GOT3 (cell line): ENCODE data around the gene NFKBIB.
"Not testable (repeated sequence)": the region's sequence is repeated elsewhere in the genome, so short reads cannot be mapped to it uniquely, and the experiment has no call there.

ENCODE experiments used
- DNase-seq: peaks from one replicate; lab custom pipeline; 2025; ENCODE audit warnings: mixed read lengths; lab: John Stamatoyannopoulos, UW

The NFKBIB gene

DNA sequence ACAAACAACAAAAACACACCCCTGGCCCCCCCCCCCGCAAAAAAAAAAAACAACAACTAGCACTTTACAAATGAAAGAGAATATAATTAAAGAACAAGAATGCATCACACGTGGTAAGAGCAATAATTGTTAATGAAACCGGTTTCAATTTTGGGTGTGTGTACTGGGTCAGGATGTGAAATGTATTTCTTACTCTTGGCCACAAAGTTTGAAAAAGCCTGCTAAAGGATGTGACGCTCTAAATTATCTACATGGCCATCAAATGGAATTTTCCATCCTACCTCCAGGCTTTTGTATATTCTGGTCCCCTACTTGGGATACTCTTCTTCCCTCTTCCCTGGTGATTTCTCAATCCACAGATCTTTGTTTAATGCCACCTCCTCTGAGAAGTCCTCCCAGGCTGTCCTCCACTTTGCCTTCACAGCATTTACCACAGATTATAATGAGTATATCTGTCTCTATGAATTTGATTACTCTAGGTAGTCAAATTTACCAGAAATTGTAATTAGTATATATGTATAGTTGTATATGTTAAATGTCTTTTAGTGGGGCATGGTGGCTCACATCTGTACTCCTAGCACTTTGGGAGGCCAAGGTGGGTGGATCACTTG lies 28.7 kb downstream of the NFKBIB start:
- no peak for DNase-seq

DNA sequence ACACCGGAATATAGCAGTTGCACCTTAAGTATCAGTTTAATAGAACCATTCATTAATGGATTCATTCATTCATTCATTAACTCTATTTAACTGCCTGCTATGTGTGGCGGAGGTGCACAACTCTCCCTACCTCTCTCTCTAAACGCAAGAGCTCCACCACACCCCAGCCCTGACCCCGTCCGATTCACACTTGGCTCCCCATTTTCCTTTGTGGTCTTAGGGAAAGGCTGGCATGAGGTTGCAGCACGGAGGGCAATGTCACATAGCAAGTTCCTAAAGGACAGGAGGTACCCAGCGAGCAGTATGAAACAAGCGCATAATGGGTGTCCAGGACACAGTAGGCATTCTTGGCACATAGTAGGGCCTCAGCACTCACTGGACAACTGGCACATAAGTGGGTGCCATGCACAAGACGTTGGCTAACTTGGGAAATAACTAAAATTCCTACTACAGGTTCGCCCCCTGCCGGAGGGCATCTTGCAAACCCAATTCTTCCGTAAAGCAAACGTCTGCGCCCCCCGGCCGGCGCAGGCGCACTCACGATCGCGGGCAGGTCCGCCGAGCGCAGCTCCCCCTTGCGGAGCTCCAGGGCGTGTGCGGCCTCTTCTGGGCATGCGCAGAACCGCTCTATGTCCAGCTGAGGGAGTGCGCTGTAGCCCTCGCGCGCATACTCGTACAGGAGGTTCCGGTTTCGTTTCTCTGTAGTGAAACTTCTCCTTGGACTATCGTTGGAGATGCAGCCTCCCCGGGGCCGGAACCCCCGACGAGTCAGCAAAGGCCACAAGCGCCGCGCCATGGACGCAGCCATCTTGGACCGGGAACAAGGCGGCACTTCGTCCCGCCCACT lies 30.4 kb downstream of the NFKBIB start, which contains the start of gene SARS2:
Gene SARS2, minus strand, starts transcription at position 835 of the 847 bp plus-strand sequence. Its CDS starts 27 bp downstream, at position 808.
- peak; percentile 96 for DNase-seq

GRCh38 chr19:38930776-38931520 lies 31.2 kb downstream of the NFKBIB start, which contains the start of gene MRPS12:
Gene MRPS12 (plus strand): TSS chr19:38930944. CDS start chr19:38931295, 351 bp downstream.
- peak; percentile 96 for DNase-seq

DNA sequence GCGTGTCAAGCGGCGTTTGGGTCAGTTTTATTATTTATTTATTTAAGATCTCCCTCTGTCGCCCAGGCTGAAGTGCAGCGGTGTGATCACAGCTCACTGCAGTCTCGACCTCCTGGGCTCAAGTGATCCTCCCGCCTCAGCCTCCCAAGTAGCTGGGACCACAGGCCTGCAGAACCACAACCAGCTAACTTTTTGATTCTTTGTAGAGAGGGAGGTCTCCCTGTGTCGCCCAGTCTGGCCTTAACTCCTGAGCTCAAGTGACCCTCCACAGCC lies 31.7 kb downstream of the NFKBIB start:
- DNase-seq: no peak

DNA sequence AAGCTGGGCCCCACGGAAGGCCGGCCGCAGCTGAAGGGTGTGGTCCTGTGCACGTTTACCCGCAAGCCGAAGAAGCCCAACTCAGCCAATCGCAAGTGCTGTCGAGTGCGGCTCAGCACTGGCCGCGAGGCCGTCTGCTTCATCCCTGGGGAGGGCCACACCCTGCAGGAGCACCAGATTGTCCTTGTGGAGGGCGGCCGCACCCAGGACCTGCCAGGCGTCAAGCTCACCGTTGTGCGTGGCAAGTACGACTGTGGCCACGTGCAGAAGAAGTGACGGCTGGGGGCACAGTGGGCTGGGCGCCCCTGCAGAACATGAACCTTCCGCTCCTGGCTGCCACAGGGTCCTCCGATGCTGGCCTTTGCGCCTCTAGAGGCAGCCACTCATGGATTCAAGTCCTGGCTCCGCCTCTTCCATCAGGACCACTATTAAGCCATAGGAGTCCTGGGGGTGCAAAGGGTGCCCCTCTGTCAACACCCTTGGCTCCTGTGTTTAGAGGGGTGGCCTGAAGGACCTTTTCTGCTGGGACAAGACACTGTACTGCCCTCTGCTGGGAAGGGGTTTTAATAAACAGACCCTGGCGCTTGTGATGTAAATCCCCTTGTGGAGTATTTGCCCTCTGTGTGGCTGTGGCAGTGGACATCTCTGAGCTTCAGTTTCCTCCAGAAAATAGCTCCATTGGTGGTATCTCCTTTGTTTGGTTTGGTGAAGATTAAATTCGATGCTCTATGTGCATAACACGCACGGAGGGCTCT lies 32.8 kb downstream of the NFKBIB start:
- no peak for DNase-seq

DNA sequence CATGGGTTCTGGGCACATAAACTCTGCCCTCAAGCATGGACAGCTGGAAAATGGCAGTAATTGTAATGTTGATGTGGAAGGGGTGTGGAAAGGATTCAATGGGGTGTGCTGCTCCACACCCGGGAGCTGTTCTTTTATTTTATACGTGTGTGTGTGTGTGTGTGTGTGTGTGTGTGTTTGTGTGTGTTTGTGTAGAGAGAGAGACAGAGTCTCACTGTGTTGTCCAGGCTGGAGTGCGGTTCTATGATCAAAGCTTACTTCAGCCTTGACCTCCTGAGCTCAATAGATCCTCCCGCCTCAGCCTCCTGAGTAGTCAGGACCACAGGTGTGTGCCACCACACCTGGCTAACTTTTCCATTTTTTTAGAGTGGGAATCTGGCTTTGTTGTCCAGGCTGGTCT lies 33.8 kb downstream of the NFKBIB start:
- no peak for DNase-seq

DNA sequence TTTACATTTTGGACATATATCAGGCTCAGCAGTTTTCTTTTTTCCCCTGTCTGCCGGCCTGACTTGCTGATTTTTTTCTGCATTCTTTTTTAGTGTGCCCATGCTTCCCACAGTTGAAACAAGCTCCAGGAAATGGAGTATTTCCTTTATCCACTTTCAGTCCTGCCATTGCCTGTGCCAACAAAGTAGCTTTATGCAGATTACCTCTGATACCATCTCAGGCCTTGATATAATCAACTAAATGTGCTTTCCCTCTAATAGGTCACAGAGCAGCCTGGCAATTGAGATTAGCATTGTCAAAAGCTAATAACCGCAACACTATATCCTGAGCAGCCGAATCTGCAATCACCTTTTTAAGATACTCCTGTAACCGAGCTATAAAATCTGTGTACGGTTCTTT lies 40.2 kb downstream of the NFKBIB start:
- DNase-seq: no peak

DNA sequence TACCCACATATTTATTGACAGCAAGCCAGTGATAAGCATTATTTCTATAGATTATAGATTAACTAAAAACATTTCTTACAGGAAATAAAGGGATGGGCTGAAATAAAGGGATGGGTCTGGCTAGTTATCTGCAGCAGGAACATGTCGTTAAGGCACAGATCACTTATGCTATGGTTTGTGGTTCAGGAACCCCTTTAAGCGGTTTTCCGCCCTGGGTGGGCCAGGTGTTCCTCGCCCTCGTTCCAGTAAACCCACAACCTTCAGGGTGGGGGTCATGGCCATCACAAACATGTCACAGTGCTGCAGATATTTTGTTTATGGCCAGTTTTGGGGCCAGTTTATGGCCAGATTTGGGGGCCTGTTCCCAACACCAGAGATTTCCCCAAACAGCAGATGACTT lies 41.7 kb downstream of the NFKBIB start:
- not testable (repeated sequence) for DNase-seq

GRCh38 chr19:38941979-38942378 lies 42.2 kb downstream of the NFKBIB start:
- no peak for DNase-seq

GRCh38 chr19:38942471-38943181 lies 42.9 kb downstream of the NFKBIB start:
- DNase-seq: no peak

DNA sequence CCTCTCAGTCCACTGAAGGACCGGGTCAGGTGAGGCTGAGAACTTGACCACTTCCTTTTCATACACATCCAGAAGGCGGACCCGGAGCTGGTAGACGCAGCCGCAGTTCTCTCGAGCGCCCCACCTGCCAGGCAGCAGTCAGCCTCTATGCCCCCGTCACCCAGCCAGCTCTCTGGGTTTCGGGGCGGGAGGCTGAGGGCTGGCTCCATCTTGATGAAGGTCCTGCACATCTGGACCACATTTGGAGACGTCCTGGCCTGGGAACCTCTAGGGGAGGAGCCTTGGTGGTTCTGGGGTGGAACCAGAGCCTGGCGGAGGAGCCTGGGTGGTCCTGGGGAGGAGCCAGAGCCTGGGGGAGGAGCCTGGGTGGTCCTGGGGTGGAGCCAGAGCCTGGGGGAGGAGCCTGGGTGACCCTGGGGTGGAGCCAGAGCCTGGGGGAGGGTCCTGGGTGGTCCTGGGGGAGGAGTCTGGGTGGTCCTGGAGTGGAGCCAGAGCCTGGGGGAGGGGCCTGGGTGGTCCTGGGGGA lies 45.3 kb downstream of the NFKBIB start:
- DNase-seq: no peak

DNA sequence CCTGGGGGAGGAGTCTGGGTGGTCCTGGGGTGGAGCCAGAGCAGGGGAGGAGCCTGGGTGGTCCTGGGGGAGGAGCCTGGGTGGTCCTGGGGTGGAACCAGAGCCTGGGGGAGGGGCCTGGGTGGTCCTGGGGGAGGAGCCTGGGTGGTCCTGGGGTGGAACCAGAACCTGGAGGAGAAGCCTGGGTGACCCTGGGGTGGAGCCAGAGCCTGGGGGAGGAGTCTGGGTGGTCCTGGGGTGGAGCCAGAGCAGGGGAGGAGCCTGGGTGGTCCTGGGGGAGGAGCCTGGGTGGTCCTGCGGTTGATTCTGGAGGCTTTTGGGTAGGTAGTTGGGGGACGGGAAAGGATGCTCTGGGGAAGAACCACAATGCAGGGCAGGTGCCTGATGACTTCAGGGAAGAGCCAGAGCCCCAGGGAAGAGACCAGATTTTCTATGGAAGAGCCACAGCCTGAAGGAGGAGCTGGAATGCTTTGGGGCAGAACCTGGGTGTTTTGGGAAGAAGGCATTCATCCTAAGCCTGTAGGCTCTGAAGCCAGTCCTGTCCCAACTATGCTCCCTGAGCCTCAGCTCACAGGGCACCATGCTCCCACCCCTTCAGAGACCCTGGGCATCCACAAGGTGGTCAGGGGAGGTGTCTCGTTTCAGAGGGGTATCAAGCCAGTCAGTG lies 45.9 kb downstream of the NFKBIB start:
- no peak for DNase-seq

- DNase-seq: no peak
Measured at GRCh38 chr19:38946229-38947010, 46.7 kb downstream of the NFKBIB start.

- DNase-seq: peak; percentile 44
Measured at GRCh38 chr19:38949580-38950367, 50.0 kb downstream of the NFKBIB start.

- no peak for DNase-seq
Measured at GRCh38 chr19:38951187-38951586, 51.4 kb downstream of the NFKBIB start.

- DNase-seq: no peak
Measured at GRCh38 chr19:38952395-38953165, 52.8 kb downstream of the NFKBIB start.

- DNase-seq: no peak
Measured at GRCh38 chr19:38953677-38954076, 53.9 kb downstream of the NFKBIB start.

GRCh38 chr19:38956264-38956663 lies 56.5 kb downstream of the NFKBIB start:
- DNase-seq: no peak
